Stimulated activated CD8-positive, alpha-beta memory T cell treated with anti-CD3 and anti-CD28 coated beads, Interleukin-7, amount 100 ng/mL, for 48 hours (primary cell): ENCODE measurements around the gene TRIO.

ENCODE experiments used
- DNase-seq, 2 donors: peaks; one replicate each; pipeline ENCODE4 v3.0.0-alpha.2; 2020; ENCODE audit warnings: low read depth in 1 of 2; ENCODE audit errors: extremely low read depth in 1 of 2

The TRIO gene

DNA sequence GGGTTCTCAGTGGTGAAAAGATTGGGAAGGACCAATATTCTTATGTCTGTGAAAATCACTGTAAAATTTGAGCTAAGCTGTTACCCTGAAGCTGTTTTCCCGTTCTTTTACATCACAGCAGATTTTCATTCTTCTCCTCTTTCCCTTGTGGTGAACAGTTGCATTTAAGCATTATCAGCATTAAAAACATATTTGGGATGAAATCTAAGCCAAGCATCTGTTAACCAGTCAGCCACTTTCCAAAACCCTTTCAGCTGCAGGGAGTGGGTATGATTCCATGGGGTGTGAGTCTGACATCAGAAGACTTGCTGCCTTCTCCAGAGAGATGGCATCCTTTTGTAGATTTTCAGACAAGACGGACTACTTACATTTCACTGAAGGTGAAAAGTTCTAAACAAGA is 97.2 kb downstream of the TRIO start:
- DNase-seq = no peak

DNA sequence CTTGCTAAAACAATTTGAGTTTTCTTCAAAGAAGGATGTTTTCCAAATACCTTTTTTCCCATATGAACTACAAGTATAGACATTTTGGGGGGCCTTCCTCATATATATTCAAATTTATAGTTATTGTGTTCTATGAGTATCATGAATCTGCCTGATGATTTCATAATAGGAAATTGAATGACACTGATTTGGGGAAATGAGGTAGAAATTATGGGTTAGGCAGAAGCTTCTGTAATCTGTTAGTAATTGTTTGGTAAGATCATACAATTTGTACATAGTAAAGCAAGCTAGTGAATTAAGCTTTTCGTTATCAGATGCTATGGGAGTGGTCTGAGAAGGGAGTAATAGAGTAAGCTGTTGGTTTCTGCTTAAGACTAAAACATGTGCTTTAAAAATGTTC is 98.0 kb downstream of the TRIO start:
- DNase-seq = no peak

DNA sequence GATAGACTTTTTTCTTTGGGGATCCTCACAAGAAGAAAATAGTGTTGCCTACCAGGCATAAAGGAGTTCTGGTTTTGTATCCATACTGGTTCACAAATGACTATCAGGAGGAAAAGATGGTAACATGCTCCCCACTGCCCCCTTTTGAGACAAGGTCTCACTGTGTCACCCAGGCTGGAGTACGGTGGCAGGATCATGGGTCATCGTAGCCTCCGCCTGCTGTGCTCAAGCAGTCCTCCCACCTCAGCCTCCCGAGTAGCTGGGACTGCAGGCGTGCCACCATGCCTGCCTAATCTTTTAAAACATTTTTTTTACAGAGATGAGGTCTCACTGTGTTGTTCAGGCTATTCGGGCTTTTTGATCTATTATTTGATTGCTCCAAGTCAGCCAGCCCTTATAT is 99.3 kb downstream of the TRIO start:
- no peak for DNase-seq

DNA sequence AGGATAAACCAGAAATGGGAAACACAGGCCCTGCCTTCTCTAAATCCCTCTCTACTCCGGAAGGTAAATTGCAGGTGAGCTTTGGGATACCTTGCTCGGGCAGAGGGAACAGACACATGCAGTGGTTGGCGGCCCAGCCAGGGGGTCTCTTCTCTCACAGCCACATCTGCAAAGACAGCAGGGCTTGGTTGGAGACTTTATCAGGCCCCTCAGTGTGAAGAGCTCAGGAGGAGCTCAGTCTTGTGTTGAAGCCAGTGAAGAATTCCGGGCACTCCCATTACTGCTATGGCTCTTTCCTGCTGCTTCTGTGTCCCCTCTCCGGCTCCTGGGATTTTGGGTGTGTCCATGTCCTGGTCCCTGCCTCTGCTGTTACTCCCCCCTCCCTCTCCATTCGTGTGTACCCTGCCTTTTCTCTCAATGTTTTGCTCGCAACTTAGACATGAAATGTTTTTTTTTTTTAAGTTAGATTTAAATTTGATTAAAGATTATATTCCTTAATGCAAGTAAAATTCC is 99.8 kb downstream of the TRIO start:
- no peak for DNase-seq

DNA sequence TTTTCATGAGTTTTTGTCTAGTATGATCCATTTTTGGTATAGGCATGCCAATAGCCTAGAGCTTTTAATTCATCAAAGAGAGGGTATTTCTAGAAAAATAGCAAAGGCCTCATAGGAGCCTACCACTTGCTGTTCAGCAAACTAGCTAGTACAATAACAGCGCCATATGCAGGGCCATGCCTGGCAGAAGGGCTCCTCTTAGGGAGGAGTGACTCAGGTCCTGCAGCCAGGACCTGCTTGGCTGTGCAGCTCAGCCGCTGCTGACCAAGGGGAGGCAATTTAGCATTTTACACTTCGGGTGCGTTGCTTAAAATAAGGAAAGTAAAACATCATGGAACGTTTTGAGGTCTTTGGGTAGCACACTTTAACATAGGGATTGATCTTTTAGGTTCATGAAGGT is 100.6 kb downstream of the TRIO start:
- DNase-seq = no peak

DNA sequence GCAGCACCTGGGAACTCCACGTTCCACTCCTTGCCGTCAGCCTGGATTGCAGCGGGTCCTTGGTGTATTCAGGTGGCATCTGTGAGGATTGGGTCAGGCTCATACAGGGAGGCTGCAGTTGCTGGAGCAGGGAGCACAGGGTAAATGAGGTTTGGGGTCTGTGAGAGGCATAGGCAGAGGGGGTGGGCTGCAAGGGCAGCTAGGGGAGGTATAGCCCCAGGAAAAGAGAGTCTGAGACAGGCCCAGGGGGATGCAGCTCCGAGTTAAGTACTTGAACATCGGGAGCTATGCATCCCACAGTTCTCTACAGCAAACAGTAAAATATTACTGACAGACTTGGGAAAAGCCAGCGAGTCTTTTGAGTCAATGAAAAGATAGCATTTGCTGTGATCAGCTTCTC is 101.6 kb downstream of the TRIO start:
- DNase-seq = no peak

DNA sequence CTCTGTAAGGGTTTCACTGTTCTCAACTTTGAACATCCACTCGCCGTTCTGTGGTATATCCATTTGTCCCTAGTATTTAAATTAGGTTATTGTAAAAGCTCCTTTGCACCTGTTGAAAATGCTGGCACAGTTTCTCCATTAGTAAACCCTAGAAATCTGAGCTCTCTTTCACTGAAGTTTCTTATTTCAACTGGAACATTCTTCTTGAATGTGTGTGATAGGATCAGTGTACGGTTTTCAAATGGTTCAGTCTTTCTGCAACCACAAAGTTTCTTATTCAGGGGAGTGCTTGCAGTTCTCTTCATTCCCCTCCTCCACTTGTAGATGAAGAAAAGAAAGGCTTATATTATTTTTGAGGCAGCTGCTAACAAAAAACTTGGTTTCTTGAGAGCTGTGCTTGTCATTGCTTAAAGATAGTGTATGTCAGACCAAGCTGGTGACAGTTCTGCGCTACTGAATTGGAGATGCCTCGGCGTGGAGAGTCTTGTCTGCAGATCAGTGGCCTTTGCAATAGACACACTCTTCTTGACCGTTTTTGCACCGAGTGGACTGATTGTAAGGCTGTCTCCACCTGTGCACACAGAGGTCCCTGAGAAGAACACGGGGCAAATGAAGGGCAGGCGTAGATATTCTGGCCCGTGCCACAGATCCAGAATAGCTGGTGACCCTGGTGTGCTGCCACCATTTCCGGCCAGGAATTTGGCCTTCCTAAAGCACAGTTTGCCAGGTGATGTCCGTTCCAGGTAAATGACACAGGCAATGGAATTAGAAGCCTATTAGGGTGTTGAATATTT is 102.2 kb downstream of the TRIO start:
- DNase-seq = no peak

DNA sequence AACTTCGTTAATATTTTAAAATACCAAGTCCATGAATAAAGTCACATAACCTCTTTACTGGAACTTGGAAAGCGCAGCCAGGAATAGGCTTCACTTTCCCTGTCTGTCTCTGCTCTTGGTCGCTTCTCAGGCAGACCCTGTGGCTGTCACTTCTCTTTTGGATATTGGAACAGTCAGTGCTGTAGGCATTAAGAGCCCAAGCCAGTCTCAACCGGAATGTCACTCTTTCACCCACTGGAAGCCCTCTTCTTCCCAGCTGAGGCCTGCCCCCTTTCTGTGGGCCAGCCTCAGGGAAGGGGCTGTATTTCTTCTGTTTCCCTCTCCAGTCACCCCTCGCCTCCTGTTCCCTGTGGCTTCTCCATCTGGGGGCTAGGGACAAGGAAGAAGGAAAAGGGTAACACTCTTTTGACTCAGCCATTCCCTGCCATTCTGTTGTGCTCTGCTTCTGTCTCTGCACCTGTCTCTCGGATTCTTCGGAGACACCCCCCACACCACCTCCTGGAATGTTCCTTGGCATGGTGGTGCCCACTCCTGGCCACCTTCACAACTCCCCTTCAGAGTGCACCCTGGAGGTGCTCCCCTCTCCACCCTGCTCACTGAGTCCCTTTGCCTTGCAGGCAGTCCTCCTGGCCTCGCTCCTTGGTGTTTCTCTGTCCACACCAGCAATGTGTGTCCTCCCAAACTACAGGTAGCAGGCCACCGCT is 103.4 kb downstream of the TRIO start:
- no peak for DNase-seq

DNA sequence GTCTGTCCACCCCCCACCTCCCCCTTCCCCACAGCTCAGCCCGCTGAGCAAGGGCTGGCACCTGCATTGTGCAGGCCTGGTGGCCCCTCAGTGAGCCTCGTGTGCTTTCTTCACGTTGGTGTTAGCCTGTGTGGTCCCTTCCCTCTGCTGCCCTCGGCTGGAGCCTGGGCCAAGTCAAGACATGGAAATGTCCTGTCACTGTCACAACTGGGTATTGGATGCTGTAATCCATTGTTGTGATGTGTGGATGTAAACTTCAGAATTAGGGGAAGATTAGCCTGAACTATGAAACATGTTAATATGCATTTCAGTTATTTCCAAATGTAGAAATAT is 103.9 kb downstream of the TRIO start:
- DNase-seq = no peak

DNA sequence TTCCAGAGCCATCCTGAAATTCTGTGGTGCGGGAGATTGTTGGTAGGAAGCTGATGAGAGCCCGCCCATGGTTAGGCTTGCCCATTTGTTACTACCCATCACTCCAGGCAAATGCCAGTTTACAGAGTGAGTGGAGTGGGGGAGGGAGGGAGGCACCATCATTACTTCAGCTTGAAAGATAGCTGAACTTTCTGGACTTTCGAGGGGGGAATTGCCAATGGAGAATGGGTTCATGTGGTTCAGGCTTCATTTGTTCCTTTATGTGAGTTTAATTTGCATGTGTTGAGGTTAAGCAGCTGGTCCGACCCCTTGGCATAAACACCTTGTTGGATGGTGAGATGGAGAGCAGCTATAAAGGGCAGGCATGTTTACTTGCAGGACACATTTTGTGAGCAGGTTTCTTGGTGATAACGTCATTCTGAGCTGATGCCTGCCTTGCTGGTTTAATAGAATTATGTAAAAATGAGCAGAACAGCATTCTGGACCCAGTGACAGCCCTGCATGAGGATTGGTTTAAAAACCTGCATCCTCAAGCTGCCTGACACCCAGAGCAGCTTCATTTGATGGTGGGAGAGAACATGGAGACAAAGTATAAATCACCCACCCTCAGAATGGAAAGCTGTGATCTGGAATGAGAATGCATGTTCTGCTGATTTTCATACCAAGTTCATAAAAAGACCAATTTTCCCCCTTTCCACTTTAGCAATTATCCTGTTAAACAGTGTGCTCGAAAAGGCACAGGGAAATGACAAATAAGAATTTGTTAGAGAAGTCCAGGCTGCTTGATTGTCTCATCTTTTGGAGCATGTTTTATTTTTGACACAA is 106.3 kb downstream of the TRIO start:
- DNase-seq = no peak

DNA sequence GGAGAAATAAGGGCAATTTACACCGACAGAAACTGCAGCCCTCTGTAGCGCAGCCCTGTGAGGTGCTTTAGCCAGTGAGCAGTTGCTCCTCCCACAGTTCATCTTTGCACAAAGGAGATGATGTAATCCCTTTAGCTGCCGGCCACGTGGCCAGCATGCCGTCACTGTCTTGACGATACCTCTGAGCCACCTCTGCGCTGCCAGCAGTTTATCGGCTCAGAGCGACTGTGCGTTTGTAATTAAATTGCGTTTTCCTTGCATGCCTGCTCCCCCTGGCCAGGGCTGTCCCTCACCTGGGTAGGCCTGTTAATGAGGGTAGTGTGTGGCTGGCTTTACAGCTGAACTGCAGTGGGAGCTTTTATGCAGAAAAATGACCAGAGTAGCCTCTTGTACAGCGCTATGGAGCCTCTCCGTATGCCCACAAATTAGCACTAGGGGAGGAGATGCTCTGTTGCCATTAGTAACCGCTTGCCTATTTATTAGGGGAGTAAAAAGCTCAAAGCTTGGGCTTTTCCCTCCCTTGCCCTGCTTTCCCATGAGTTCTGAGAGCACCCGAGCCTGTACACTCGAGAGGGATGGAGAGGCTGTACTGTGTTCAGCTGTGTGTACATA is 107.0 kb downstream of the TRIO start:
- no peak for DNase-seq

DNA sequence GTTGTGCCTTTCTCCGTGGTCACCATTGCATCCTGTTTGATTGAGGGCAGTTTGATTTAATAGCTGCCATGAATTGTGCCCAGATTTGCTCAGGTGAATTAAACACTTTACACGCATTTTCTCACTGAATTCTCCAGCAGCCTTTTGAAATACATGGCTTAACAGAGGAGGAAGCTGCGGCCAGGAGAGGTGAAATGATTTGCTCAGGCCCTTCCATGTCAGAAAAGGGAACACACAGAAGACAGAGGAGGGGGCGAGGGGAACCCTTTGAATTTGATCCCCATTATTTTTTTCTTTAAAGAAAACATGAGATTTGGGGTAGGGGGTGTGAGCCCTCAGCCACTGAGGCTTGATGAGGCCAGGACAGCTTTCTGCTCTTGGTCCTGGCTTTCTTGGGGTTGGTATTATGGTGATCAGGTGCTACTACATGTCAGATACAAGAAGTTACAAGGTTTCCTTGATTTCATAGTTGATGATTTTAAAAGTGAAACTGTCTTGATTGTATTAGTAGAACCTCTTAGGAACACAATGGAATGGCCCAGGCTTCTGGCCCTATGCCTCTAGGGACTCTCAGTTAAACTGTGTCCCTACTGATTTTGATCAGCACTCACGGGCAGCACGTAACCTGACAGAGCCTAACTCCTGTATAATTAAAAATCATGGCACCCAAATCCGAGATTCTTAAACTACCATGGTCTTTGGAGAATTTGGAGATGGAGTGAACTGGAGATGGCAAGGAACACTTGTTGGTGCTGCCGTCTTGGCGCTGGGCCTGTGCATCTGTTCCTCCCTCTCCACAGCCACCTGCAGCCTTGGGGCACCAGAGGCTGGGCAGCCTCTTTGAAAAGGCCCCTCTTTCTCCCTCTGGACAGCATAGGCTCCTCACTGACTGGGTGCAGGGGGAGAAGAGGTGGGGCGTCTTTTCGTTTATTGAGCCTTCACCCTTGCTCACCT is 107.9 kb downstream of the TRIO start:
- DNase-seq = no peak

DNA sequence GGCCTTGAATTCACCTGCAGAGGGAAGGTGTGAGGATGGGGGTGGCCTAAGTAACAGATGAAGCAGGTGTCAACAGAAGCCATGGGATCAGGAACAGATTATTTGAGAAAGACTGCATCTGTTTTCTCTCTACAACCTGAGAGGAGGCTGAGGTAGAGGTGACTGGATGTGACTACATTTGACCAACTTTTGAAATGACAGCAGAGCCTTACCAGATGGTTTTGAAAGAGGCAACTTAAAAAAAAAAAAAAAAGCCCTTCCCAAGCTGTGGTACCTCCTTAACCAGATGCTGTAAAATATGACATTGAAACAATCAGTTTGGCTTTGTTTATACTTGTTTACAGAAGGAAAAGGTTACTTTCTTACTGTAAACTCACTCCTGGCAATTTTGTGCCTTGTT is 108.6 kb downstream of the TRIO start:
- DNase-seq = no peak

DNA sequence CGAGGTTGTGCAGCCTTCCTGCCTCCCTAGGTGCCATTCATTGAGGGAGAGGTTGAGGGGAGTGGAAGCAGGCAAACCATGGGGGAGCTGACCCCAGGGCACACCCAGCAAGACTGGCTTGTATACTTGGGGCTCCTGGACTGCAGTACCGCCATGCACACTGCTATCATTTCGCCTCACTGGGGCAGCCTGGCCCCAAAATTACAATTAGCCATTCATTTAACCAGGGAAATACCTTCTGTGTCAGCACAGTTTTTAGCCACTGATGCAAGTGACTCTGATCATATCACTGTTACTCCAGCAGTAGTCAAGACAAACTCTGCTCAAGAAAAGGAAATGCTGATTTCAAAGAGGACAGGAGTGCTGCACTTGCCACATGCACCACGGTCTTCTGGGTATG is 109.7 kb downstream of the TRIO start:
- no peak for DNase-seq

DNA sequence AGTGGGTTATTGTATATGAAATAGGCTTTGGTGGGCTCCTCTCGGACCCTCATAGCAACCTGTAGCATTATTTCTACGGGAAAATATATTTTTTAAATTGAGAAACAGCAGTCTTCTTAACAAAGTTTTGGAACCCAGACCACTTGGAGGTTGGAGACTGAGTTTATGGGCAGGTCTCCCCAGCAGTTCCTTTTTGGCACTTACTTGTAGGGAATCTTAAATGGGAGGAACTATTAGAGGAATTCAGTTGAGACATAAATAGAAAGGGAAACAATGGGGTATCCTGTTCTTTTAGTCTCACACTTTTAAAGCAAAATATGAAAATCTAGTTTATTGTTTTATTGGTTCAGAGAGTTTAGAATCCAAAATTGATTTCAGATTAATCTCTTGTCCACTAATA is 111.5 kb downstream of the TRIO start:
- no peak for DNase-seq

DNA sequence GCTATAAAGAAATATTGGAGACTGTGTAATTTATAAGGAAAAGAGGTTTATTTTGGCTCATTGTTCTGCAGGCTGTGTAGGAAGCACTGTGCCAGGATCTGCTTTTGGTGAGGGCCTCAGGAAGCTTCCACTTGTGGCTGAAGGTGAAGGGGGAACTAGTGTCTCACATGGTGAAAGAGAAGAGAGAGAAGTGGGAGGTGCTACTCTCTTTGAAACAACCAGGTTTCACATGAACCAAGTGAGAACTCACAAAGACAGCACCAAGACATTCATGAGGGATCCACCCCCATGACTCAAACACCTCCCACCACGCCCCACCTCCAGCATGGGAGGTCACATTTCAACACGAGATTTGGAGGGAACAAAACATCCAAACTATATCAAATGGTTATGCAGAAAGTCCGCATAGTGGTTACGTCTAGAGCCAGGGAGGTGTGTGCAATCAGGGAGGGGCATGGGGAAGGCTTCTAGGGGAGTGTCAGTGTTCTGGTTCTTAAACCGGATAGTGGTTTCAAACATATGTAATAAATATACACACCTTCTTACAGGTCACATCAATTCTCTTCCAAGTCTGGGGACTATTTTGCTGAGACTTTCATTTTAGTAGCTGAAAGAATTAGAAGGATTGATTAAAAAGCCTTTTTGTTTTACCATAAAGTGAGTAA is 113.0 kb downstream of the TRIO start:
- DNase-seq = no peak

DNA sequence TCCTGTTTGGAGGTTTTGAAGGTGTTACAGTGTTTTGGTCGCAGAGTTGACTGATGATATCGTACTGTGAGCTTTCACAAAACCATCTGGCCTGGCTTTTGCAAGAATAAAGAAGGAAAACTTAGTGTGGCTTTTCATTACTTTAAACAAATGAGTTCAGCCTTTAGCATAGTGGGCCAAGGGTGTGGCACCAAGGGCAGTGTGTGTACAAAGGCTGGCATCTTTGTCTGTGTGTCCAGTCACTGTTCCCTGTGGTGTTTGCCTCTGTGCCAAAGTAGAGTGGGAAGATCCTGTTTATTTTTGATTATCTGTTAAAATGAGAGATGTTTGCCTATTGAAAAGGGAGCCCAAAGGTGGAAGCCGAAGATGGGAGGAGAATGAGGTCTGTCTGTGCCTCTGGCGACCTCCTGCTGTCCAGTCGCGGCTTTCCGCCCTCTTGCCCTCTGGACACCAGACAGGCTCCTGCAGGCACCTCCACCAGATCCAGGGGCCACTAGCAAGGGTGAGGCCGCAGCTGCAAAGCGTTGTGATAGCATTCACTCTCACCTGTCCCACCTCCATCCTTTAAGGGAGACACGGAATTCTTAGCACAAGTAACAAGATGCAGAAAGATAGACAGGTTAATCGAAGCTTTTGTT is 113.7 kb downstream of the TRIO start:
- DNase-seq = no peak

DNA sequence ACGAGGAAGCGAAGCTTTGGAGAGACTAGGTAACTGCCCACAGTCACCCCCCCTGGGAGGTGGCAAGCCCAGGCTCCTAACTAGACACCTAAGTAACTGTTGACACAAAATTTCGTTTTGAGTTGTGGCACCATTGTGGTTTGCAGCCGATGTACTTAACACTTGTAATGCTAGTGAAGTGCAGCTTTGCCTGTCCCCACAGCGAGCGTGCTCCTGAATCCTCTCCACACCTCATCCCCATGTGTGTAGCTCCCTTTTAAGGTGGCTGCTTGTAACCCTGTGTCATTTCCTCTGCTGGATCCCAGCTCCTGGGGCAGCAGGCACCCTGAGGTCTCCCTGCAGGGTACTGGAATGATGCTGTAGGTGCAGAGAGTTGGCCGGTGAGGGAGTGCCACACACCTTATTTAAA is 114.9 kb downstream of the TRIO start:
- no peak for DNase-seq

DNA sequence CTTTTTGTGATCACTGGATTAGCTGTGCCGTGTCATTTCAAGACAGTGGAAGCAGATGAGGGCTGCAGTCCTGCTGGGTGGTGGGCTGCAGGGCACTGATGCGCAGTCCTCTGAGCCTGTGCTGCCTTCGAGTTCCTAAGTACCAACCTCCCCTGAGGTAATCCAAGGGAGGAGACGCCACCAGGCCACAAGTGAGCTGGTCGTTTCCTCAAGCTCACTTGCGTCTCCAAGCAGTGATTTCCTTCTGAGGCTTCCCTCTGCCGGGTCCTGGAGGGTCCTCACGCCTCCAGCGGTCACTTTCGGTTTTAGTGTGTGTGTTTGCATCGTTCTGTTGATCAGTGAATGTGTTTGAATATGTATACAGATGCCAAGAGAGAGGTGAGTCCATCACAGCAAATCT is 115.7 kb downstream of the TRIO start:
- no peak for DNase-seq
